Karpas-422 (cell line): Measurements from ENCODE around the gene HPN. TPM values are rescaled to one million over a fixed set of nuclear protein-coding genes. Genes with fewer than 3 reads are reported as not detected.
"Not testable (repeated sequence)": the region's sequence is repeated elsewhere in the genome, so short reads cannot be mapped to it uniquely, and the experiment has no call there.

Source experiments
- DNase-seq: peaks from one replicate; pipeline ENCODE4 v3.0.0-alpha.2; 2015
- H2AFZ ChIP-seq: fragments of 200-600 bp; sonication (generic); 2 replicates; pipeline ENCODE4 v1.6.1; 2014; ENCODE audit warnings: antibody characterized with exemption, low read length, mixed read lengths
- H3K27ac ChIP-seq: fragments of 200-600 bp; sonication (generic); 2 replicates; pipeline ENCODE4 v1.5.1; 2014; ENCODE audit warnings: mild to moderate bottlenecking, low read length, moderate library complexity
- H3K27me3 ChIP-seq: fragments of 200-600 bp; sonication (generic); 2 replicates; pipeline ENCODE4 v1.6.1; 2014; ENCODE audit warnings: low read length, mixed read lengths
- H3K36me3 ChIP-seq: fragments of 200-600 bp; sonication (generic); 2 replicates; pipeline ENCODE4 v1.6.1; 2014; ENCODE audit warnings: low read length, mixed read lengths; ENCODE audit not compliant: insufficient read depth
- H3K4me1 ChIP-seq: fragments of 200-600 bp; sonication (generic); 2 replicates; pipeline ENCODE4 v1.6.1; 2014; ENCODE audit warnings: mild to moderate bottlenecking, low read length, mixed read lengths
- H3K4me2 ChIP-seq: fragments of 200-600 bp; sonication (generic); 2 replicates; pipeline ENCODE4 v1.6.1; 2014; ENCODE audit warnings: low read length, low read depth, mild to moderate bottlenecking; ENCODE audit not compliant: poor library complexity, severe bottlenecking
- H3K4me3 ChIP-seq: fragments of 200-600 bp; sonication (generic); 2 replicates; pipeline ENCODE4 v1.5.1; 2014; ENCODE audit warnings: mild to moderate bottlenecking, antibody characterized with exemption, low read length, mixed read lengths
- H3K79me2 ChIP-seq: fragments of 200-600 bp; sonication (generic); 2 replicates; pipeline ENCODE4 v1.6.1; 2014; ENCODE audit warnings: mild to moderate bottlenecking, low read length, mixed read lengths
- H3K9ac ChIP-seq: fragments of 200-600 bp; sonication (generic); 2 replicates; pipeline ENCODE4 v1.6.0; 2014; ENCODE audit warnings: low read length
- H3K9me2 ChIP-seq: fragments of 200-600 bp; sonication (generic), shearing (Covaris generic); replicated peaks from 2 replicates; pipeline ENCODE4 v1.6.0; 2014; ENCODE audit warnings: mild to moderate bottlenecking, low read length, moderate library complexity; ENCODE audit not compliant: insufficient read depth
- H3K9me3 ChIP-seq: fragments of 300-700, 200-600 bp; sonication (generic); 2 replicates; pipeline ENCODE4 v1.6.1; 2014; ENCODE audit warnings: low read length, mixed read lengths
- H4K20me1 ChIP-seq: fragments of 200-600 bp; sonication (generic); 2 replicates; pipeline ENCODE4 v1.6.1; 2014; ENCODE audit warnings: mild to moderate bottlenecking, antibody characterized with exemption, low read length, low read depth; ENCODE audit not compliant: insufficient read depth
- total RNA-seq: library from RNA; depleted of rRNA; stranded (reverse); fragments of >200 nt; shearing (Covaris generic); gene quantifications from 2 replicates; pipeline ENCODE4 v1.2.3, GENCODE V29; 2014; ENCODE audit warnings: low replicate concordance; rRNA removed

The HPN gene
- total RNA-seq = 0.11 TPM in 1 of 2 replicates, not detected in the other

GRCh38 chr19:35041548-35042055 lies at the start of gene HPN:
TSS of gene HPN (plus strand) at chr19:35041721. CDS start at chr19:35042507, 786 bp downstream.
- Histone ChIP-seq H3K9ac (no peak within 1 kb of the TSS), H3K4me3 (no peak within 1 kb of the TSS), H2AFZ (no peak within 1 kb of the TSS), H3K79me2 (no peaks in the 10 kb centered on the region), H3K4me1 (peaks cover 6% of the 10 kb centered on the region), H3K36me3 (no peaks in the 10 kb centered on the region), H3K27me3 (no peaks in the 10 kb centered on the region), H3K9me3 (no peaks in the 10 kb centered on the region), H4K20me1 (no peaks in the 10 kb centered on the region), H3K9me2 (no peaks in the 10 kb centered on the region), H3K27ac (no peak within 1 kb of the TSS), H3K4me2 (no peak within 1 kb of the TSS)
- DNase-seq = no peak

- not testable (repeated sequence) for H3K9me2 ChIP-seq, H3K36me3 ChIP-seq, H3K4me3 ChIP-seq, DNase-seq, H4K20me1 ChIP-seq, H3K9ac ChIP-seq, H3K9me3 ChIP-seq, H3K79me2 ChIP-seq, H3K27ac ChIP-seq, H3K4me2 ChIP-seq, H3K4me1 ChIP-seq, H2AFZ ChIP-seq, H3K27me3 ChIP-seq
These were observed 48.9 kb upstream of the HPN start for GRCh38 chr19:34992582-34992981.

- Histone ChIP-seq H2AFZ (no peak overlapping the region), H4K20me1 (no peaks in the 10 kb centered on the region), H3K27ac (no peak overlapping the region), H3K9ac (no peak overlapping the region), H3K4me3 (no peak overlapping the region), H3K4me2 (no peak overlapping the region), H3K79me2 (no peaks in the 10 kb centered on the region), H3K27me3 (no peaks in the 10 kb centered on the region), H3K4me1 (peaks cover 3% of the 10 kb centered on the region), H3K9me2 (no peaks in the 10 kb centered on the region), H3K9me3 (no peaks in the 10 kb centered on the region), H3K36me3 (no peaks in the 10 kb centered on the region)
- DNase-seq = no peak
These were observed 47.3 kb upstream of the HPN start for GRCh38 chr19:34994286-34994642.

DNA sequence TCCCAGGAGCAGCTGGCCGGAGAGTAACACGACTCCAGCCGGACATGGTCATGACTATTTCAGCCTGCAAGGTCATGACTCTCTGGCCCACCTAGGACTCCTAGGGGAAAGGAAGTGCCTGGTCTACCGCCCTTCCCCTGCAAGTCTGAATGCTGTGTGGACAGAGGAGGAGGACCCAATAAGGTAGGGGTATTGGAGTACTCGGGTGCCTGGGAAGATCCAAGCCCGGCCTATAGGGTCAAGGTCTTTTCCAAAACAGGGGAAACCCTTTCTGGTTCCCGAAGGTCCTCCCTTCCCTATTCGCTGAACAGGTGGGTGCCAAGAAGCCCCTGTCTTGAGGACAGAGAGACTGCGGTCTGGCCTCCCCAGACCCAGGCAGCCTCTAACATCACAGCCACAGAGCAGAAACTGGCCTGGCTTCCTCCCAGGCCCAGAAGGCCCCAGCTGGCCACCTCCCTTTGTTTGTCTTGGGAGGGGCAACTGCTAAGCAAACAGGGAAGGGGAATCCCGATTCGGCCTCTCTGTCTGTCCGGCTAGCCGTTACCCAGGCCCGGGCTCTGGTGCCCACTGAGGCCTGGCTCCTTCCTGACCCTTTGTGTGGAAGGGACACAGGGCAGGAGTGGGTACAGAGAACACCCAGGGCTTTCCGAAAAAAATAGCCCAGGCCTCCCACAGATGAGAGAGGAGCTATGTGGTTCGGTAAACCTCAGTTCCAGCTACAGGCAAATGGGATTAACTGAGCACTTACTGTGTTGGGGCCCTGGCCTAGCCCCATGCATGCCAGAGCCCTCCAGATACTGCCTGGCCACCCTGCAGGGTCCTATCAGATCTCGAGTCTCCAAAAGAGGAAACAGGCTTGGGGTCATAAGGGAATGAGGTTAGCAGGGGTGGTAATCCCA lies 46.6 kb upstream of the HPN start:
- Histone ChIP-seq H3K4me2 (no peak overlapping the region), H2AFZ (no peak overlapping the region), H3K9me2 (no peaks in the 10 kb centered on the region), H3K36me3 (no peaks in the 10 kb centered on the region), H3K27ac (no peak overlapping the region), H4K20me1 (no peaks in the 10 kb centered on the region), H3K4me3 (no peak overlapping the region), H3K79me2 (peaks cover 3% of the 10 kb centered on the region), H3K4me1 (peaks cover 9% of the 10 kb centered on the region), H3K9ac (no peak overlapping the region), H3K9me3 (no peaks in the 10 kb centered on the region), H3K27me3 (no peaks in the 10 kb centered on the region)
- DNase-seq = no peak

- H3K27me3 ChIP-seq = no peaks in the 10 kb centered on the region
- H4K20me1 ChIP-seq = no peaks in the 10 kb centered on the region
- no peak overlapping the region for H3K9ac ChIP-seq
- no peaks in the 10 kb centered on the region for H3K36me3 ChIP-seq
- no peaks in the 10 kb centered on the region for H3K9me2 ChIP-seq
- no peaks in the 10 kb centered on the region for H3K9me3 ChIP-seq
- no peak overlapping the region for H3K4me3 ChIP-seq
- H2AFZ ChIP-seq = no peak overlapping the region
- H3K4me2 ChIP-seq = no peak overlapping the region
- peaks cover 7% of the 10 kb centered on the region for H3K79me2 ChIP-seq
- DNase-seq = no peak
- H3K27ac ChIP-seq = no peak overlapping the region
- H3K4me1 ChIP-seq = peaks cover 10% of the 10 kb centered on the region
These were observed 46.0 kb upstream of the HPN start for GRCh38 chr19:34995551-34995950.

DNA sequence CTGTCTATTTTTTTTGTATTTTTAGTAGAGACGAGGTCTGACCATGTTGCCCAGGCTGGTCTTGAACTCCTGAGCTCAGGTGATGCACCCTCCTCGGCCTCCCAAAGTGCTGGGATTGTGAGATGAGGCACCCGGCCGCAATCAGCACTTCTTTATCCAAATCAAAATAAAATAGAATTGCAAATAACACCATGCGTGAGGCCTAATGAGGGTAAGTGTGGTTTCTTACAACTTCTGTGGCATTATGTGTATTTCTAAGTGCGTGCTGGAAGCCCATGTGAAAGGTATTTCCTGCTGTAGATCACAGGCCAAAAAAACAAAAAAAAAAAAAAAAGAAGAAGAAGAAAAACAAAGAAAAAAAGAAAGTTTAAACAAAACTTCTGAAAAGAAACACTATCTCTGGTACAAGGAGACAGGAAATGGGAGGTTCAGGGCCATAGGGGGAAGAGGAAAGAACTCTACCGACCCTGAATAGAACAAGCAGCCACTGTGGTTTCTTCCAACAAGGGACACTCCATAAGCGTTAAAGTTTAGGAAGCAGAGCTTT lies 44.4 kb upstream of the HPN start:
- peaks cover 23% of the 10 kb centered on the region for H3K79me2 ChIP-seq
- H2AFZ ChIP-seq = no peak overlapping the region; the same call in 1 of the 2 replicates
- peaks cover 20% of the 10 kb centered on the region for H3K4me1 ChIP-seq
- no peak overlapping the region for H3K4me3 ChIP-seq
- H3K27me3 ChIP-seq = no peaks in the 10 kb centered on the region
- H3K9ac ChIP-seq = no peak overlapping the region
- no peaks in the 10 kb centered on the region for H3K36me3 ChIP-seq
- no peaks in the 10 kb centered on the region for H3K9me2 ChIP-seq
- peaks cover 4% of the 10 kb centered on the region; the same call in 1 of the 2 replicates for H4K20me1 ChIP-seq
- no peak for DNase-seq
- H3K9me3 ChIP-seq = no peaks in the 10 kb centered on the region
- H3K27ac ChIP-seq = no peak overlapping the region
- no peak overlapping the region for H3K4me2 ChIP-seq

GRCh38 chr19:34998224-34998623 lies 43.3 kb upstream of the HPN start:
- not testable (repeated sequence) for H3K4me3 ChIP-seq, H3K9me3 ChIP-seq, H3K9me2 ChIP-seq, H3K4me2 ChIP-seq, H3K9ac ChIP-seq, H2AFZ ChIP-seq, DNase-seq, H3K27ac ChIP-seq, H3K27me3 ChIP-seq, H3K36me3 ChIP-seq
- H4K20me1 ChIP-seq = peaks cover 13% of the 10 kb centered on the region; the same call in 1 of the 2 replicates
- H3K4me1 ChIP-seq = peaks cover 31% of the 10 kb centered on the region
- H3K79me2 ChIP-seq = peaks cover 33% of the 10 kb centered on the region

DNA sequence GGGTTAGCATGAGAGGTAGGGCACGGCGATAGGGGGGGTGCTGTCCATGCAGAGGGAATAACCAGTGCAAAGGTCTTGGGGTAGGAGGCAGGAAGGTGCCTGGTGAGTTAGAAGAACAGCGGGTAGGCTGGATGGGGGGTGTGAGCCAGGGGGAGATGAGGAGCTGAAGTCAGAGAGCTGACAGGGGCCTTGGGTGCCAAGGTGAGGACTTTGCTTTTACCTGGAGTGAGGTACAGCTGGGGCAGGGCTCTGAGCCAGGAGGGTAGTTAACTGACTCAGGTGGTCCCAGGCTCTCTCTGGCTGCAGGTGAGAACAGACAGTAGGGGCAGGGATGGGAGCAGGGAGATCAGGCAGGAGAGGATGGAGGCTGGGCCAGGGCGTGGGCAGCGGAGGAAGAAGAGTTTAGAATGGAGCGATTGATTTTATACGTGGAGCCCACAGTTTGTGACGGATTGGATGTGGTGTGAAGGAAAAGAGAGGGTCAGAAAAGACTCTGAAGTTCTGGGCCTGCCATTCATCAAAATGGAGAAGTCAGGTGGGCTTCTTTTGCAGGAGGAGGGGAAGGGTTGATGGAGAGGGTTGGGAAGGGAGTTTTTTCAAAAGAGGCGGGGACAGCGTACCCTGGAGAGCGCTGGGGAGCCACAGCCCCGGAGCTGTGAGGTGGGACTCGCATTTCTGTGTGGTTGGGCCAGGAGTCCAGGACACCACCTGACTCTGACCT lies 42.6 kb upstream of the HPN start:
- peak overlapping the region; percentile 77; the same call in 1 of the 2 replicates for H2AFZ ChIP-seq
- peaks cover 17% of the 10 kb centered on the region; the same call in 1 of the 2 replicates for H4K20me1 ChIP-seq
- H3K79me2 ChIP-seq = peaks cover 40% of the 10 kb centered on the region
- peak overlapping the region; percentile 71 for H3K4me3 ChIP-seq
- no peak overlapping the region for H3K27ac ChIP-seq
- H3K36me3 ChIP-seq = peaks cover under 1% of the 10 kb centered on the region; the same call in 1 of the 2 replicates
- DNase-seq = no peak
- H3K27me3 ChIP-seq = no peaks in the 10 kb centered on the region
- peaks cover 36% of the 10 kb centered on the region for H3K4me1 ChIP-seq
- H3K4me2 ChIP-seq = peak overlapping the region; percentile 69
- H3K9me3 ChIP-seq = no peaks in the 10 kb centered on the region
- peak overlapping the region; percentile 99; the same call in 1 of the 2 replicates for H3K9ac ChIP-seq
- no peaks in the 10 kb centered on the region for H3K9me2 ChIP-seq
